HG02840 (cell line): ENCODE data around the gene CPN2.

Experiments used
- ATAC-seq: cut with Tn5 transposase; IDR thresholded peaks from one replicate; pipeline ENCODE4 v1.9.1; 2021; ENCODE audit warnings: mild to moderate bottlenecking, moderate library complexity, moderate number of reproducible peaks; ENCODE audit not compliant: unreplicated experiment, low FRiP score

The CPN2 gene

DNA sequence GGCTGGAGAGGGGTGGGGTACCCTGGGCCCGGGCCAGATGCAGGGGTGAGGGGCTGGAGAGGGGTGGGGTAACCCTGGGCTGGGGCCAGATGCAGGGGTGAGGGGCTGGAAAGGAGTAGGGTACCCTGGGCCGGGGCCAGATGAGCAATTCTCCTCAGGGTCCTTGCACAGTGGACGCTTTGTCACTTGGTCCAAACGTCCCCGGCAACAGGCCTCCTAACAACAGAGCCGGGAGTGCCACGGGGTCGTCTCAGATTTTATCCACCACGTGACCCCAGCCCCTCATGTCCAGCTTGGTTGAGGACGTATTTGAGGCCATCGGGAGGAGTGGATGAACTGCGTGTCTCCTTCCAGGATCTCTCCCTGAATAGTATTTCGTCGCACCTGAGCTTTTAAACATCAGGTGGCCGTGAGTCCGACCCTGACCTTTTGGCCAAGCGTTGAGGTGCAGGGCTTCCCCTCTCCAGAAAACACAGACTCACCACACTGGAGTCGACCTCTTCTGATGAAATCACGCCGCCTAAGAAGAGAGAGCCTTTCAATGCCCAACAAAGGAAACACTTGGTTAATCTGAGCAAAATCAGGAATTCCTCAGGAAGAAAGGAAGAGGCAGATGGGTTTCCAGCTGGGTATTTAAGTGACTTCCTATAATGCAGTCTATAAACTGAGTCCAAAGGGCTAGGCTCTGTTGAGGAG lies 31.2 kb upstream of the CPN2 start:
- ATAC-seq = no peak

DNA sequence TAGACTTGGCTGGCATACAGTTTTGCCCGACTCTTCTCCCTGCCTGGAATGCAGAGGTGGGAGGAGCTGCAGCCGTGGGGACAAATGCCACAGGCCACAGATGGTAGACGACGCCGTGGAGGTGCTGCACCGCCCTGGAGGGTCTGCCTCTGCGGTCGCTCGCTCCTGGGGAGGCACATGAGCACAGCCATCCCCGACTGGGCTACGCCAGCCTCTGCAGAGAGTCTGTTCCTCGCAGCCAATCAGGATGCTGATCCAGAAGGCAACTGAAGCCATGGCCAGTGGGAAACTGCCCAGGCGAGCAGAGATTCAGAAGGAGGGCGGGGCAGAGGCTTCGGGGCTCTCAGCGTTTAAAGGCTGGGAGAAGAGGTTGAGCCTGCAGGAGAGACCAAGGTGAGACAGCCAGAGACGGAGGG lies 30.3 kb upstream of the CPN2 start:
- ATAC-seq = no peak

DNA sequence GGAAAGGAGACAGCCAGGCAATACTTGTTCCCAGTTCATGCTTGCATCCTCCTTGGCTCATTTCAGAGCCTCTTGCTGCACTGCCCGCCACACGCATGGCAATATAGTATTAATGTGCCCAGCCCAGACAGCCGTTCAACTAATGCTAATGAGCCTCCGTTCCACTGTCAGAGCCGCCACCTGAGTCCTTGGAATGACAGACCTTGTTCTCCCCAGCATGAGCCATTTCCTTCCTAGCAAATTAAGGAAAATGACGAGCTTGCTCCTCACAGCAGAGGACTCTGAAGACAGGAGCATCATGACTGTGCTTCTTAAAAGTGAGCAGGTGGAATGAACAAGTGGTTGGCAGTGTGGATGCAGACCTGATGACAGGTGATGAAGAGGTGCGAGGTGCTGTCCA lies 29.2 kb upstream of the CPN2 start:
- ATAC-seq = no peak

DNA sequence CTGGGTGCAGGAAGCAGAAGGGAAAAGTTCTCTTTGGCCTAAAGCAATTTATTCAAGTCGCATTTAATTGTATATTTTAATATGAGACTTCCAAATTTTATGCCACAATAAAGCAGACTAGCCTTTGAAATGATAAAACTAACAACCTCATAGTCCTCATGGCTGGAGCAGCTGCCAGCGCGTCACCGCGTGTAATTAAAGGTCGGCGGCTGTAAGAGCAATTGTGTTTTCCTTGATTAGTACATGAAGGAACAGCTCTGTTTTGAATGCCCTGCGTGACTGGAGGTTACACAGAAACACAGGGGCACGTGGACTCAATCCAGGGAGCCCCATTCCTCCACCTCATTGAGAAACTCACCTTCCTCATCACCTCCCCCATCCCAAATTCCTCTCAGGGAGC lies 28.5 kb upstream of the CPN2 start:
- no peak for ATAC-seq

DNA sequence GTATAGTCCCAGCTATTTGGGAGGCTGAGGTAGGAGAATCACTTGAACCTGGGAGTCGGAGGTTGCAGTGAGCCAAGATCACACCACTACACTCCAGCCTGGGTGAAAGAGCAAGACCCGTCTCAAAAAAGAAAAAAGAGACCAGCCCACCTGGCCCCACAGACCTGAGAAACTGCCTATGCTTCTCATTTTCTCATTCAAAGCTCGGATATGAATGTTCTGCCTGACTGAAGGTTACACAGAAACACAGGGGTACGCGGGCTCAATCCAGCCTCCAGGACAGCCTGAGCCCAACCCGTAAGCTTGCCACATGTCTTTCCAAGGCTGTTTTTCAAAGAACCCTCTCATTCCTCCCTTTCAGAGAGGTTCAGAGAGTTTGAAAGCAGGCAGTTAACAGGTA lies 28.1 kb upstream of the CPN2 start:
- no peak for ATAC-seq

DNA sequence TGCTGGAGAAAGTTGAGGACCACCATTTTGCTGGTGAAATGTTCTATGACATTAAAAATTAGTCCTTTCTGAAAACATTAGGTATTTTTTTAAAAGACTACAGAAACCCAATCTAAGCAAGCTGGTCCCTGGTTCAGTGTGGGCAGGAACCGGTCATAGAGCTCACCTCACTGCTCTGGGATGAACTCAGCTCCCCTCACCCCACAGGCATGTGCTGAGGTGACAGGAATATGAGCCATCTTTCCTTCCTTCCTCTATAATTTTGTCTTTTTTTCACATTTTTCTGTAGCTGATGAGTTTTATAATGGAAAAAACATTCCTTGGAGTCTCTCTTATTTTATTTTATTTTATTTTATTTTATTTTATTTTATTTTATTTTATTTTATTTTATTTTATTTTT lies 26.6 kb upstream of the CPN2 start:
- no peak for ATAC-seq

DNA sequence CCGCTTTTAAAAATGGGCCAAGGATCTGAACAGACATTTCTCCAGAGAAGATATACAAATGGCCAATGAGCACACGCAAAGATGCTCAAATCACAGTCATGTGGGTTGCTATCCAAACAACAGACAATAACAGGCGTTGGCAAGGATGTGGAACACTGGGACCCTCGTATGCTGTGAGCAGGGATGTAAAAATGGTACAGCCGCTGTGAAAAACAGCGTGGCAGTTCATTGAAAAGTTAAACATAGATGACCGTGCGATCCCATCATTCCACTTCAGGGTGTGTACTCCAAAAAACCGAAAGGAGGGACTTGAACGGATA lies 25.1 kb upstream of the CPN2 start:
- ATAC-seq = no peak

DNA sequence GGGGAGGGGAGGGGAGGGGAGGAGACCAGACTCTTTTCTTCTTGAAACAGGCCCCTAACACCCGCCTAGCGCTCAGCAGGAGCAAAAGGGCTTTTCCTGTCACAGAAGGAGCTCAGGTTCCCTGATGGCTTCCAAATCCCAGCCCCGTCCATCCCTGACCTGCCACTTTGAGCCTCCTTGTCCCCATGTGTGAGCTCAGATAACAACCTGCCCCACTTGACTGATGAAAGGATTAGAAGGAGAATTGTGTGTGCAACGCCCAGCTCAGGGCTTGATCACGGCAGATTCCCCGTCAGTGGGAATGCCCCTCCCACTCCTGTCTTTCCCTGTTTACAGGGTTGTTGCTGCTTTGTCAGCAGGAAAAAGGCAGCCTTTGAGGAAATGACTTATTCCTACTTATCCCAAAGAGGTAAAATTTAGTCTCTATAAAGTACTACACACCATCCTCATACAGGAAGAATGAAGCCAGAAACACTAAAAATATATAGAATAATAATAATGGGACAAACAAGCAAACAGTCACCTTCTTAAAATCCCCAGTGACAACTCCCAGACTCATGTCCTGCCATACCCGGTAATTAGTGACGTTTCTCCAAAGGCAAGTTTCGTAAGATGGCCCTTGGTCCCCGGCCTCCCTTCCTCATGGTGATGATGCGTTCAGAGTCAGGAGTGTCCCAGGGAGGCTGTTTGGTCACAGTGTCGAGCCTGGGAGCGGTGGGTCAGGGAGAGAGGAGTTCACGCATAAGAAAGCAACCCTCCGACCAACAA lies 24.5 kb upstream of the CPN2 start:
- ATAC-seq = no peak

DNA sequence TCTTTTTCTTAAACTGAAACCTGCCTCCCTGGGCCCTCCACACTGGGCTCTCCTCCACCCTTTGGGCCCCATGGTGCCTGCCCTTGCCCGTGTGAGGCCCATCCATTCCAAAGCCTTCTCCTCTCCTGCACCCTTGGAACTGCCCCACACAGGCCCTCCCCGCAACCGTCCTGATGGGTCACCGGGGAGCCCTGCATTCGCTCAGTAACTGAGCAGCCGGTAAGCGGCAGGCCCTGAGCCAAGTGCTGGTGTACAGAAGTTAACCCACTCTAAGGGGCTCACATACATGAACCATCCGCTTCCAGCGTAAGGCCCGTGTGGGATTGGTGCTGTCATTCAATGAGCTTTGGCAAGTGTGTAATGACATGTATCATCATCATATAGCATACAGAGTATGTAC lies 23.8 kb upstream of the CPN2 start:
- ATAC-seq = no peak

DNA sequence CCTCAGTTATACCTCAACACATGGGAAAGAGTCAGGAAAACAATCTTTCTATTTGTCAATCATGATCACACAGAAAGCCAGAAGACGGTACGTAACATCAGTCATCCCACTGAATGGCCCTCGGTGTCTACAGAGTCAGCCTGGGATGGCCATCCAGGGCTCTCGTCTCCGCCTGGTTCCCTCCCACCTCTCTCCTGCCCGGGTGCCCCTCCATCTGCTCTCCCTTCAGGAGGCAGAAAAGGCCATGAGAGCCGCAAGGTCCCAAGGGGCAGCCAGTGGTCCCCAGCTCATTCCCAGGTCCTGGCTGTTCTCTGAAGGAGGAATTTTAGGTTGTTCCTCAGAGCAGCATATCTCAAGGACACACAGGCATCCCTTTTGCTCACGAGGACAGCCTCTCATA lies 22.8 kb upstream of the CPN2 start:
- no peak for ATAC-seq

DNA sequence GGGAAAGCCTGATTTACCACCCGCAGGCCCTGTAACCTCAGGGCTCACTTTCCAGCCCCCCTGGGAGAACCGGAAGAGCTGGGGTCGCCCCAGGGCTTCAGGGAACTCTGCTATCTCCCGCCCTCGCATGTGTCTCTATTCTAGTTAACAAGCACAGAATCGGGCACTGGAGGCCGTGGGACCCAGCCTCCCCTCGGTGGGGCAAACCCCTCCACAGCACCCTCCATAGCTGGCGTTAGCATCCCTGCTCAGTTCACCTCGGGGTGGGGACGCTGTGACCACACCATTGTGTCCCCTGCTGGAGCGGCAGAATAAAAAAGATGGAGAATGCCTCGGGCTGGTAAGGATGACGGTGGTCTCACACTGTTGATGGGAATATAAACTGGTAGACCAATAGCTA lies 21.9 kb upstream of the CPN2 start:
- no peak for ATAC-seq

DNA sequence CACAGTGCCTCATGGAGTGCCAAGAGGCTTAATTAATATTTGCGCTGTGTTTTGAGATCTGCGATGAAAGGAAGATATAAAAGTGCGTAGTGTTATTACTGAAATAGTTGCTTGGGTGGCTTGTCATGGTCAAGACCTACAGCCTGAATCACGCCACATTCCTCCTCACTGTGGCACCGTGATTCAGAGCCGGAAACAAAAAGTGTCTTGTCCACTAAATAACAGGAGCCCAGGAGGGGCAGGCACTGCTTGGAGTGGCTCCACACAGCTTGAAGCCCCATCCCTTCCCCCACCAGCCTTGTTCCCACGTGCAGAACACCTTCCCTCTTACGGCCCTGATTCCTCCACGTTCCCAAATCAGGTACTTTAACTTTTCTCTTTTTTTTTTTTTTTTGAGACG lies 19.6 kb upstream of the CPN2 start:
- no peak for ATAC-seq

DNA sequence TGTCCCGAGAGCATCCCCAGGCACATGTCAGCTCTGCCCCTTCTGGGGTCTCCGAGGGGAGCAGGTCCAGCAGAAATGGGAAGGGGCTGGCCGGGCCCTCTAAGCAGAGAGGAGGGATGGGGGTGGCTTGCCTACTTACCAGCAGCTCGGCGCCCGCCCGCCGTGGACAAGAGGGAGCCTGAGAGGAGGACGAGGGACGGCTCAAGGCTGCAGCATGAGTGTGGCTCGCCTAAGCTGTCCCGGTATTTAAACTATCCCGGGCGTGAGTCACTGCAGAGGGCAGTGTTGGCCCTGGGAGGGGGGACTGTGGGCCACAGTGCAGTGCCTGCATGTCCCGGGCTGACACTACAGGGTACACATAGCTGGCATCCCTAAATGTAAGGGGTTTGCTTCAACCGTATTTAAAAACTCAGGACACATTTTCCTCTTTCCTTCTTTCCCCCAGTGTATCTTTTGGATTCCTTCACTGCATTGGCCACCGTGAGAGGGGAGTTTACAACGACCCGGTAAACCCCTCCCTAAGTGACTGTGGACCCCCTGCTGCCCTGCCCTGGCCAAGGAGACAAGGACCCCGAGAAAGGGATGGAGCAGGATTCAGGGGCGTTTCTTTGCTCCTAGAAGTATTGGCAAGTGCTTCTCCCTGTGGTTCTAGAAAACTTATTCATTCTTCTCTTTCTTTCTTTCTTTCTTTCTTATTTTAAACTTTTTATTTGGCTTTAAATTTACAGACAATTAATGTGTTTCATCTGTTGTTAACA lies 18.6 kb upstream of the CPN2 start, which contains the start of gene LRRC15:
Gene LRRC15 (minus strand): TSS at position 222 of the 758 bp plus-strand sequence. CDS start 8,700 bp downstream, outside the sequence.
- ATAC-seq = no peak

DNA sequence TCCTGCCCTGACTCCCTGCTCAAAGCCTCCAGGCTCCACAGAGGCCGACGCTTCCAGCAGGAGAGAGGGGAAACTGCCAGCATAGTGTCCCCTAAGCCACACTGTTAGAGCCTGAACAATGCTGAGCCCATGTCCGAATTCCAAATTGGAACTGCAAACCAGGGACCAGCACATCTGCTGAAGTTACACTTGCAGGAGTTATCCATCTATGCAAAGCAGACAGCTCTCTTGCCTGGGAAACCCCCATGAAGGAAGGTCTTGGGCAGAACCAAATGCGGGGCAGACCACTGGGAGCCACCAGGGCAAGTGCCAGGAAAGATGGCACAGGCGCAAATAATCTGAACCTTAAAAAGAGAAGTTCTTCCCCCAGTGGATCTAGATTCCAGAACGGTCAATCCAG lies 17.8 kb upstream of the CPN2 start:
- ATAC-seq = no peak

DNA sequence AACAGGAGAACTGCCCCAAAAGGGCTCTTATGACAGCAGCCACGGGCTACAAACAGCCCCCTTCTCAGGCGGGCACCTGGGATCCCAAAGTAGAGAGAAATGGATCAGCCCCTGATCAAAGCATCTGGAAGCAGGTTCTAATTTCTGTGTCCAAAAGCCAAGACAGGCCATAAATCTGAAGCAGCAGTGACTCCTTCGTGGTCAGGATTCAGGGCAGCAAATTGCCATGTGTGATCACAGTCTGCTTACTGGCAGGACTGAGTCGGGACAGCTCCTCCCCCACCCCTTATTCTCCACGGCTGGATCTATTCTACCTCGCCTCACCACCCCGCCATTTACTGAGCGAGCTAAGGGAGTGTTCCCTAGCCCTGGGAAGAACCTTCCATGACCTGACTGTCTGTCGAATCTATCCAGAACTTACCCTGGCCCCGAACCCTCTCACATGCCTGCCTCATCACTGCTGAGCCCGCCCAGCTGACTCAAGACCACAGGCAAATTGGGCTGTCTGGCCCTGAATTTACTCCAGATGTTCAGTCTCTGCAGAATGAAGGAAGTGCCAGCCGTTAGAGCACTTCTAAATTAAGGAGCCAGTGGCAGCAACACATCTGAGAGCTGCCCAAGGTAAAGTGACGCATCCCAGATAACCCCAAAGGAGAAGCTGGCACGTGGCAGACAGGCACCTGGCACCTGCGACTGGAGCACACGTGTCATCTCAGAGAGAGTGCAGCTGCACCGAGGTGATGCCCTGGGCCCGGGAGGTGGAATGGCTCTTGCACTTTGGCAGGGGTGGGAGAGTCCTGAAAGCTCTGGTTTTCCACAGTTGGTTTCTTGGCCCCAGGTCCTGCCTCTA lies 17.1 kb upstream of the CPN2 start:
- no peak for ATAC-seq

DNA sequence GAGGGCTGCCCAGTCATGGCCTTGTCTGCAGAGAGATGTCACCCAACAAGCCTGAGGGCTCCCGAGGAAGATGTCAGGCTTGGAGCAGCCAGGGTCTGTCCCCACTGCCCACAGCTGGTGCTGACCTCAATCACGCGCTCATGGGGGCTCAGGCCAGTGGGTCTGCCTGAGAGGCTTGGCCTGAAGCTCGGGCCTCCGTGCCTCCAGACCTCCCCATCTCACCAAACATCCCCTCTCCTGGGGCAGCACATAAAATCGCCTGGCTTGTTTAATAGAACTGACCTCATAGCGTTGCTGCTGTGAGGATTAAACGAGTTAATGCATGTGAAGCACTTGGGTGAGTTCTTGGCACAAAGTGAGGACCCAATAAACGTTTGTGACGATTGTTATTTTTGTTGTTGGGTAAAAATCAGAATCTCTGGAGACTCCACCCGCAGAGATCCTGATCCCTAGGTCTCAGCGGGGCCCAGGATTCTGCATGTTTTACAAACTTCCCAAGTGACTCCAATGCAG lies 14.9 kb upstream of the CPN2 start:
- ATAC-seq = no peak

DNA sequence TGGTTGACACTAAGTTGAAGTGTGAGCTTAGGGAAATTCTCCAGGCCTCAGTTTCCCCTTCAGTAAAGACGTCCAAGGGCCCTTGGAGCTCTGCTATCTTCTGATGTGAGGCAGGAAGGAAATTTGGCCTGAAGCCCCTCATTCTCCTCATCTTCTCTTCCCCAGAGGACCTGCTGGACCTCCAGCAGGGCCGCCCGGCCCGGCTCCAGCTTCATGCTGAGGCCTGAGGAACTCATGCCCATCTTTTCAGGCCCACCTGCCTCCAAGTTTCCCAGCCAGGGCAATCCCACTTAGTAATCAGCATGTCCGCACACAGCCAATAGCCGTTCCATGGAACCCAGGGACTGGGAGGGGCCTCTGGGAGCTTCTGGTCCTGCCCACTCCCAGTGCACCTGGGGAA lies 14.4 kb upstream of the CPN2 start:
- no peak for ATAC-seq

DNA sequence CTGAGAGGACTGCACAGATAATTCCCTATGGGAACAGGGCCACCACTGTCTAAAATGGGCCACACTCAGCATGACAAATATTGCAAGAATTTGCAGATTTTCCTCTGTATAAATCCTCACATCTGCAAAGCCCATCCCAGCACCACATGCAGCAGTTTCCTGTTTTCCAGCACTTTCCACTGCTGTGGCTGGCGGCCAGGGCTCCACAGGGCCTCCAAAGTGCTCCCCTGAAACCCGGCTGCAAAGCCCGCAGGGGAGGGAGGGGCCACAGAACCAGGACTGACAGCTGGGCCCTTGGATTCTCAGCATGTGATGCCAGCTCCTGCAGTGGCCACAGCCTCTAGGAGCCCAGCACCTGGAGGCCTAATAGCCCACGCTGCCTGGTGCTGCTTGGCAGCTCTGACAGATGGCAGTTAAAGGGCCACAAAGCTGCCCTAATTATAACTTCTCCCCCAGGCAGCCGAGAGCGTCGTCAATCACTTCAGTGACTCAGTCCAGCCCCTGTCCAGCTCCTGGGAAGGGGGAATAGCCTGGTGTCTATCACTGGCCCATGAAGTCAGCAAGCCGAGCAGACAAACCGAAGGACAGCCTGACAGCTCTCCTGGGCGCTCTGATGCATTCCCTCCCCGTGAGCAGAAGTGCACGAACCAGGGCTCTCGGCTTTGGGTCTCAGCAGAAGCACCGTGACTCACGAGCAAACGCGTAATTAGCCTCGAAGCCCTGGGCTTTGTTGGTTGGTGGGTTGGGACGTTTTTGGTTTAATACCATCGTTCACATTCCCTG lies 13.7 kb upstream of the CPN2 start:
- no peak for ATAC-seq

DNA sequence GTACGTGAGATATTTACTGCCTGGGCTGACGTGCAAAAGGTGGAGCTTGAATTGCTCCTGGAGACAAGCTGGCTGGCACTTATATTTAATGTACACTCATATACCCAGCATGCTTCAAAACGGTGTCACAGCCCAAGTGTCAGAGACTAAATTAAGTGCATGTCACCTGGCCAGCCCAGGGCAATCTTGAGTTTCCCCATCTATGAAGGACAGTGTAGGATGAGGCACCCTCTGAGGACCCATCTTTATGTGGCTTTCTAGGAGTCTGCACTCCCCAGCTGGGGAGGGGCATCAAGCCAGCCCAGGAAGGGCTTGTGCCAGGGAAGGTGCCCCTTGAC lies 13.2 kb upstream of the CPN2 start:
- no peak for ATAC-seq

DNA sequence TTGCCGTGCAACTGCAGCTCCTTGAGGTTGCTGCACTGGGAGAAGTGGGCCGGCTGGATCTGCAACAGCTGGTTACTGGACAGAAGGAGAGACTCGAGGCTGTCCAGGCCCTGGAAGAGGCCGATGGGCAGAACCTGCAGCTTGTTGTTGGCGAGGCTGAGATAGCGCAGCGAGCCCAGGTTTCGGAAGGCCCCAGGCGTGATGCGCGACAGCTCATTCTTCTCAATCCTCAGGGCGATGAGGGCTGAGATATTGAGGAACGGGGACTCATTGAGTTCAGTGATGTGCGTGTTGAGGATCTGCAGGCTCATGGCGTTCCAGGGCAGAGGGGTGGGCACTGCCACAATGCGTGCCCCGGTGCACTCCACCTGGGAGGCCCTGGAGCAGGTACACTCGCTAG lies 9.4 kb upstream of the CPN2 start:
- no peak for ATAC-seq
